ENCODE results near the gene NR0B2.

GRCh38 chr1:26909951-26910342, 3.8 kb downstream of the NR0B2 start:
- TF ChIP-seq CTCF (IDR thresholded peaks at IDR 0.05) = no peak
- TF ChIP-seq EZH2 (IDR thresholded peaks at IDR 0.05) = no peak

All from neural progenitor cell (in vitro differentiated cells).